Suprapubic skin (tissue), 4 donors: Measurements from ENCODE around the gene APH1A. TPM values are rescaled to one million over a fixed set of nuclear protein-coding genes. Genes with fewer than 3 reads are reported as not detected.
A peak's percentile ranks its signal among the peaks of the same experiment; 100 is the strongest.

ENCODE experiments used
- DNase-seq, 2 donors: peaks; one replicate each; pipeline ENCODE4 v3.0.0-alpha.2; 2019; ENCODE audit warnings: low spot score in 2 of 2
- H3K27ac ChIP-seq: fragments of 200-600 bp; sonication (generic); one replicate; pipeline ENCODE4 v1.5.1; 2019
- H3K27me3 ChIP-seq: fragments of 200-600 bp; sonication (generic); one replicate; pipeline ENCODE4 v1.5.1; 2019
- H3K36me3 ChIP-seq: fragments of 200-600 bp; sonication (generic); one replicate; pipeline ENCODE4 v1.5.1; 2019
- H3K4me1 ChIP-seq: fragments of 200-600 bp; sonication (generic); one replicate; pipeline ENCODE4 v1.5.1; 2019
- H3K4me3 ChIP-seq: fragments of 200-600 bp; sonication (generic); one replicate; pipeline ENCODE4 v1.5.1; 2019; ENCODE audit warnings: mild to moderate bottlenecking
- H3K9me3 ChIP-seq: fragments of 200-600 bp; sonication (generic); one replicate; pipeline ENCODE4 v1.5.1; 2019
- EP300 ChIP-seq: sonication (generic); formaldehyde crosslinking; IDR thresholded peaks from one replicate; pipeline ENCODE4 v1.6.1; 2017; ENCODE audit warnings: antibody characterized with exemption
- POLR2A ChIP-seq, 2 donors: fragments of 450-650 bp; IDR thresholded peaks; one replicate each; pipeline ENCODE4 v1.6.1; 2017; ENCODE audit warnings: antibody characterized with exemption in 2 of 2, mild to moderate bottlenecking in 2 of 2, moderate library complexity in 2 of 2
- POLR2AphosphoS5 ChIP-seq, 3 donors: sonication (generic); formaldehyde crosslinking; IDR thresholded peaks; one replicate each; pipeline ENCODE4 v1.6.1; 2017; ENCODE audit warnings: antibody characterized with exemption in 3 of 3
- WGBS: methylation state at CpG from one replicate; pipeline ENCODE4 v1.1.5; 2018; 5-methylcytosine and 5-hydroxymethylcytosine counted together
- total RNA-seq, 4 donors: library from RNA; depleted of rRNA; stranded (reverse); fragments of >200 nt; gene quantifications; one replicate each; pipeline ENCODE4 v1.1.0, GENCODE V29; 2016
- TF ChIP-seq, protein P1 (sequence below), 2 donors: fragments of 200-600 bp in 1 of 2; fragments of 450-650 bp in 1 of 2; sonication (generic) in 1 of 2; IDR thresholded peaks; one replicate each; pipeline ENCODE4 v1.5.1; 2016 to 2019; ENCODE audit warnings: antibody characterized with exemption in 2 of 2, mild to moderate bottlenecking in 1 of 2, moderate library complexity in 1 of 2

The APH1A gene
- total RNA-seq, 4 donors from 2014 or later: 92.5 to 141 (median 125) TPM

DNA sequence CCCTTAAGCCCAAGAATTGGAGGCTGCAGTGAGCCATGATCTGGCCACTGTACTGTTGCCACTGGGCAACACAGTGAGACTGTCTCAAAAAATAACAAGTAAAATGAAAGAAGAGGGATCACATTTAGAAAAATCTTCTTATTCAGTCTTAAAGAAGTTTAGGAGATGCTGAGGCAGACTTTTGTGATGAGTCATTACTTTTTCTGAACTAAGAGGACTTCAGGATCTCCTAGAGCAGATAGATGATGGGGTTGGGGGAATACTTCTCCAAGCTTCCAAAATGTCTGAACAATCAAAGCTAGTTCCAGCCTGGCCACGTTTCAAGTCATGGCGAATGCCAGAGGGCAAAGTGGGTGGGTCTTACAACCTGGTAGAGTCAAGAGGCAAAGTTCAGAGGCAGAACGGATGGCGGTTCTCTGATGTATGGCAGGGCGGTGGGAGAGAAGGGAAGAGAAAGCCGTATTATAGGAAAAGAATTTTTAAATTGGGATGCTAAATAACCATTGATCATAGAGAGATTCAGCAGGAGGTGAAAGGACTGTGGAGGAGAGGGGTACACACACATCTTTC, 11.4 kb upstream of the APH1A start:
- TF ChIP-seq, protein P1, sequence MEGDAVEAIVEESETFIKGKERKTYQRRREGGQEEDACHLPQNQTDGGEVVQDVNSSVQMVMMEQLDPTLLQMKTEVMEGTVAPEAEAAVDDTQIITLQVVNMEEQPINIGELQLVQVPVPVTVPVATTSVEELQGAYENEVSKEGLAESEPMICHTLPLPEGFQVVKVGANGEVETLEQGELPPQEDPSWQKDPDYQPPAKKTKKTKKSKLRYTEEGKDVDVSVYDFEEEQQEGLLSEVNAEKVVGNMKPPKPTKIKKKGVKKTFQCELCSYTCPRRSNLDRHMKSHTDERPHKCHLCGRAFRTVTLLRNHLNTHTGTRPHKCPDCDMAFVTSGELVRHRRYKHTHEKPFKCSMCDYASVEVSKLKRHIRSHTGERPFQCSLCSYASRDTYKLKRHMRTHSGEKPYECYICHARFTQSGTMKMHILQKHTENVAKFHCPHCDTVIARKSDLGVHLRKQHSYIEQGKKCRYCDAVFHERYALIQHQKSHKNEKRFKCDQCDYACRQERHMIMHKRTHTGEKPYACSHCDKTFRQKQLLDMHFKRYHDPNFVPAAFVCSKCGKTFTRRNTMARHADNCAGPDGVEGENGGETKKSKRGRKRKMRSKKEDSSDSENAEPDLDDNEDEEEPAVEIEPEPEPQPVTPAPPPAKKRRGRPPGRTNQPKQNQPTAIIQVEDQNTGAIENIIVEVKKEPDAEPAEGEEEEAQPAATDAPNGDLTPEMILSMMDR (IDR thresholded peaks at IDR 0.05): no peak
- TF ChIP-seq POLR2A (IDR thresholded peaks at IDR 0.05): no peak
- no peaks in the 10 kb centered on the region for H3K27me3 ChIP-seq
- no peak overlapping the region for H3K4me3 ChIP-seq
- H3K4me1 ChIP-seq: peaks cover 29% of the 10 kb centered on the region
- 61% methylated on average over 6 of the region's 6 CpGs for WGBS
- H3K36me3 ChIP-seq: peaks cover 10% of the 10 kb centered on the region
- DNase-seq: no peak
- peak overlapping the region; percentile 98 for H3K27ac ChIP-seq
- no peaks in the 10 kb centered on the region for H3K9me3 ChIP-seq

DNA sequence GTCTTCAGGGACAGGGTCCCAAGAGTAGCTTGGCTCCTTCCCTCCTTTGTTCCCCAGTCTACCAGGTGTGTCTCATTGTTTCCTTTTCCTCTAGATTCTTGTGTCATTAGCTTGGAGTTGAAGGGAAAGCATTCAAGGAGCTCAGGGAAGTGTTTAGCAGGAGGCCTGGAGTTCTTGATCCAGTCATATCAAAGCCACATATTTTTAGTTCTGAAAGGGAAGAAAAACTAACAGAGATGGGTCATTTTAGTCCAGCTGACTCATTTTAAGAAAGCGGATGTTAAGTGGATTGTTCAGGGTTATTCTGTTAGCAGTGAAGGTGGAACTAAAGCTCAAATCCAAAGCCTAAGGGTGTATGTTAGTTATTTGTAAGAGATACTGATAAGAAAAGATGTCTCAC, 4.5 kb upstream of the APH1A start:
- Histone ChIP-seq H3K9me3 (no peaks in the 10 kb centered on the region), H3K27ac (no peak overlapping the region), H3K27me3 (no peaks in the 10 kb centered on the region), H3K36me3 (no peaks in the 10 kb centered on the region), H3K4me3 (no peak overlapping the region), H3K4me1 (peaks cover 12% of the 10 kb centered on the region)
- TF ChIP-seq EP300 (no peak), POLR2AphosphoS5 (IDR thresholded peaks at IDR 0.05) (no peak), POLR2A (IDR thresholded peaks at IDR 0.05) (no peak)
- TF ChIP-seq, protein P1 (IDR thresholded peaks at IDR 0.05): no peak
- 73% methylated on average over 1 of the region's 1 CpG for WGBS
- DNase-seq: no peak

DNA sequence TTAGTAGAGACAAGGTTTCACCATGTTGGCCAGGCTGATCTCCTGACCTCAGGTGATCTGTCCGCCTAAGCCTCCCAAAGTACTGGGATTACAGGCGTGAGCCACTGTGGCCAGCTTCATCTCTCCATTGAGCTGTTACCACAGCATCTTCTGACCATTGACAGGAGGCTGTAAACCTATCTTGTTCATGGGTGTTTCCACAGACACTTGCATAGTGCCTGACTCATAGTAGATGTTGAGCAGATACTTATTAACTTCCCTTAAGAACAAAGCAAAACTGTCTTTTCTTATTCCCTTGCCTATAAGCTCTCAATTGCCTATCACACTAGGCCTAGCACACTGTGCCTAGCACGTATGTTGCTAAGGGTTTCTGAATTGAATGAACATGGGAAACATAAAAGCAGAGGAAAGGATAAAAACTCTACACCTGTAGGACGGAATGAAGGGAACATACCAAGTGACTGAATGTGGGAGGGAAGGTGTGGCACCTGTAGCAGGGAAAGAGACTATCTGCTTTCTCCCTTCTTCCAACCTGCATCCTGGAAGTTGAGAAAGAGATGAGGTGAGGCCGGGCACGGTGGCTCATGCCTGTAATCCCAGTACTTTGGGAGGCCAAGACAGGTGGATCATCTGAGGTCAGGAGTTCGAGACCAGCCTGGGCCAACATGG, 2.6 kb upstream of the APH1A start:
- Histone ChIP-seq H3K9me3 (no peaks in the 10 kb centered on the region), H3K27ac (no peak overlapping the region), H3K4me1 (peaks cover 28% of the 10 kb centered on the region), H3K4me3 (no peak overlapping the region), H3K27me3 (no peaks in the 10 kb centered on the region), H3K36me3 (peaks cover 6% of the 10 kb centered on the region)
- WGBS: 86% methylated on average over 7 of the region's 7 CpGs
- no peak for DNase-seq
- TF ChIP-seq POLR2AphosphoS5 (IDR thresholded peaks at IDR 0.05) (no peak), EP300 (no peak), POLR2A (IDR thresholded peaks at IDR 0.05) (no peak)
- TF ChIP-seq, protein P1 (IDR thresholded peaks at IDR 0.05): no peak

DNA sequence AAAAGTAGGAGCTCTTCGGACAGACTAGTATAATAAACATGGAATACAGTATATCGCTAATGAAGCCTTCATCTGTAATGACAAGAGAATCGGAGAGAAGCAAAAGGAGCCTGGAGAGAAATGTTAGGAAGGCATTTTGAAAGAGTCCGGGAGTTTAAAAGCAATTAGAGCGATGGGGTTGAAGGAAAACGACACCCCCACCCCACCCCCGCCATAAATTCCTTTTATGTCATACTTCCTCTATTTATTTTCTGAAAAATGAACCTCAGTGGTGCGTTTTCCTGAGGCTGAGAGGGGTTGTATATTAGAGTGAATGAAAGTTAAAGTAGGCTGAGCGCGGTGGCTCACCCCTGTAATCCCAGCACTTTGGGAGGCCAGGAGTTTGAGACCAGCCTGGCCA, 635 bp upstream of the APH1A start:
- peaks cover 26% of the 10 kb centered on the region for H3K36me3 ChIP-seq
- H3K4me1 ChIP-seq: peaks cover 28% of the 10 kb centered on the region
- no peaks in the 10 kb centered on the region for H3K27me3 ChIP-seq
- DNase-seq: no peak
- peak overlapping the region; percentile 96 for H3K27ac ChIP-seq
- H3K4me3 ChIP-seq: peak overlapping the region; percentile 93
- TF ChIP-seq, protein P1 (IDR thresholded peaks at IDR 0.05): no peak
- no peak for TF ChIP-seq EP300
- TF ChIP-seq POLR2A (IDR thresholded peaks at IDR 0.05): no peak
- no peak for TF ChIP-seq POLR2AphosphoS5 (IDR thresholded peaks at IDR 0.05)
- WGBS: 33% methylated on average over 10 of the region's 10 CpGs
- no peaks in the 10 kb centered on the region for H3K9me3 ChIP-seq

DNA sequence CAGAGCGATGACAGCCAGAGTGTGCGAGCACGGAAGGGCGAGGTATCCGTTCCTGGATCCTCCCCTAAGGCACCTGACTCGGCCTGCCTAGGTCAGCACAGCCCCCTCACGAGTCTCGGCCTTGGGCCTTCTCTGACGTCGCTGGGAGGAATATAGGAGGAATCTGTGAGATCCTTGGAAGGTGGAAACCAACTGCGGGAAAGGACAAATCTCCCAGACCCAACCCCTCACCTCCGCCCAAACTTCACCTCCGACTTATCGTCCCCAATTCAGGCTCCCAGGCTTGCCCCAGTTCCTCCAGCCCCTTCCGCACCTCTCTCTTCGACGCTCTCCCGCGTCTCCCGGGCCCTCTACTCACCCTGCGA, 494 bp downstream of the APH1A start:
- no peak for TF ChIP-seq EP300
- peak in 1 of 3 donors; percentile 11 for TF ChIP-seq POLR2AphosphoS5 (IDR thresholded peaks at IDR 0.05)

More for the DNA sequence above, 494 bp downstream of the APH1A start:
- WGBS: under 1% methylated on average over 18 of the region's 21 CpGs
- H3K27ac ChIP-seq: peak overlapping the region; percentile 96
- DNase-seq: no peak
- no peaks in the 10 kb centered on the region for H3K27me3 ChIP-seq
- no peaks in the 10 kb centered on the region for H3K9me3 ChIP-seq
- H3K4me3 ChIP-seq: peak overlapping the region; percentile 93
- H3K36me3 ChIP-seq: peaks cover 29% of the 10 kb centered on the region
- H3K4me1 ChIP-seq: peaks cover 28% of the 10 kb centered on the region
